Activated naive CD4-positive, alpha-beta T cell treated with anti-CD3 and anti-CD28 coated beads, Interleukin-2, amount 10 ng/mL, durations not matched to agents 7 days and 5 days (primary cell): ENCODE measurements around the gene PCMTD2.

ENCODE experiments used
- CTCF ChIA-PET: fragments of 350-600 bp; sonication (Branson Sonifier 250); formaldehyde crosslinking; loops from one replicate; lab custom pipeline; 2021; ENCODE audit warnings: antibody characterized with exemption; lab: Charles Lee
- DNase-seq: peaks from one replicate; pipeline ENCODE4 v3.0.0-alpha.2; 2020
- H3K27ac Mint-ChIP-seq: one replicate; pipeline ENCODE4 v1.8.0; 2021; ENCODE audit warnings: mild to moderate bottlenecking, moderate library complexity, mixed read lengths
- H3K27me3 Mint-ChIP-seq: one replicate; pipeline ENCODE4 v1.8.0; 2021; ENCODE audit warnings: mild to moderate bottlenecking, mixed read lengths
- H3K36me3 Mint-ChIP-seq: one replicate; pipeline ENCODE4 v1.8.0; 2021; ENCODE audit warnings: mixed read lengths
- H3K4me1 Mint-ChIP-seq: one replicate; pipeline ENCODE4 v1.8.0; 2021; ENCODE audit warnings: mixed read lengths
- H3K4me3 Mint-ChIP-seq: one replicate; pipeline ENCODE4 v1.8.0; 2021; ENCODE audit warnings: mild to moderate bottlenecking, moderate library complexity, mixed read lengths
- H3K9me3 Mint-ChIP-seq: one replicate; pipeline ENCODE4 v1.8.0; 2021; ENCODE audit warnings: mixed read lengths

Gene PCMTD2

DNA sequence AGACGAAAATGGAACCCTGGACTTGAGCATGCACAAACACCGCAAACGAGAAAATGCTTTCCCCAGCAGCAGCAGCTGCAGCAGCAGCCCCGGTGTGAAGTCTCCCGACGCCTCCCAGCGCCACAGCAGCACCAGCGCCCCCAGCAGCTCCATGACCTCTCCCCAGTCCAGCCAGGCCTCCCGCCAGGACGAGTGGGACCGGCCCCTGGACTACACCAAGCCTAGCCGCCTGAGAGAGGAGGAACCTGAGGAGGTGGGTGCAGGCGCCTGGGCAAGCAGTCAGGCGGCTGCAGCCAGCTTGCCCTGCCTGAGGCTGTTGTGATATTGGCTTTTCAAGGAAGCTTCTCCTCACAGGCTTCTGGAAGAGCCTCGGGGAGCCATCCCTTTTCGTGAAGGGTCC is 35.8 kb upstream of the PCMTD2 start:
- CTCF ChIA-PET = interaction anchor here (0.9 kb wide), 1 partner anchor 18 kb away, joined by 3 read pairs; no protein-coding TSS in a partner anchor

DNA sequence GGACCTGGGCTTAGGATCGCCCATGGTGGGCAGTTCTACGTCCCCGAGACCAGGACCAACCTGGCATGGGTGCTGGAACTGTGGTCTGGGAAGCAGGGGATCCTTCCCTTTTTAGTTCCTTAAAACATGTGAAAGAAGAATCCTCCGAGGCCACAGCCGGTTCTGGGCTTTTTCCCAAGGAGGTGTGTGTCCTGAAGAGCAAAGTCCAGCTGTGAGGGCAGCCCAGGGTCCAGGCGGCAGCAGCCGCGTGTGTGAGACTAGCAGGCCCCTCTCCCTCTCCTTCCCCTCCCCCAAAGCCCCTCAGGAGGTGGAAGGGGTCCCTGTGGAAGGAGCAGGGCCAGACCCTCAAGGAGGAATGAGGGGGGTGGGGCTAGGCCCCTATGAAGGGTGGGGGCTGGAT is 35.1 kb upstream of the PCMTD2 start:
- Mint-ChIP-seq H3K36me3 (no peaks in the 10 kb centered on the region), H3K4me1 (peaks cover 5% of the 10 kb centered on the region), H3K4me3 (no peak overlapping the region), H3K9me3 (no peaks in the 10 kb centered on the region), H3K27me3 (peaks cover 15% of the 10 kb centered on the region), H3K27ac (no peak overlapping the region)
- DNase-seq = no peak
- CTCF ChIA-PET = no interaction called here

More for the DNA sequence above, 35.8 kb upstream of the PCMTD2 start:
- H3K4me1 Mint-ChIP-seq = peaks cover 9% of the 10 kb centered on the region
- no peaks in the 10 kb centered on the region for H3K36me3 Mint-ChIP-seq
- H3K27ac Mint-ChIP-seq = no peak overlapping the region
- peaks cover 15% of the 10 kb centered on the region for H3K27me3 Mint-ChIP-seq
- no peak for DNase-seq
- no peak overlapping the region for H3K4me3 Mint-ChIP-seq
- H3K9me3 Mint-ChIP-seq = no peaks in the 10 kb centered on the region

GRCh38 chr20:64220891-64221527 is 34.5 kb upstream of the PCMTD2 start:
- H3K4me1 Mint-ChIP-seq = peaks cover 5% of the 10 kb centered on the region
- H3K27me3 Mint-ChIP-seq = peaks cover 15% of the 10 kb centered on the region
- no peaks in the 10 kb centered on the region for H3K9me3 Mint-ChIP-seq
- H3K4me3 Mint-ChIP-seq = no peak overlapping the region
- no peaks in the 10 kb centered on the region for H3K36me3 Mint-ChIP-seq
- no peak overlapping the region for H3K27ac Mint-ChIP-seq
- no peak for DNase-seq
- CTCF ChIA-PET = no interaction called here

- Mint-ChIP-seq H3K27me3 (peaks cover 15% of the 10 kb centered on the region), H3K4me1 (peaks cover 14% of the 10 kb centered on the region), H3K36me3 (no peaks in the 10 kb centered on the region), H3K9me3 (no peaks in the 10 kb centered on the region), H3K27ac (no peak overlapping the region), H3K4me3 (no peak overlapping the region)
- no peak for DNase-seq
- CTCF ChIA-PET = no interaction called here
Measured at GRCh38 chr20:64222291-64222735, 33.2 kb upstream of the PCMTD2 start.

DNA sequence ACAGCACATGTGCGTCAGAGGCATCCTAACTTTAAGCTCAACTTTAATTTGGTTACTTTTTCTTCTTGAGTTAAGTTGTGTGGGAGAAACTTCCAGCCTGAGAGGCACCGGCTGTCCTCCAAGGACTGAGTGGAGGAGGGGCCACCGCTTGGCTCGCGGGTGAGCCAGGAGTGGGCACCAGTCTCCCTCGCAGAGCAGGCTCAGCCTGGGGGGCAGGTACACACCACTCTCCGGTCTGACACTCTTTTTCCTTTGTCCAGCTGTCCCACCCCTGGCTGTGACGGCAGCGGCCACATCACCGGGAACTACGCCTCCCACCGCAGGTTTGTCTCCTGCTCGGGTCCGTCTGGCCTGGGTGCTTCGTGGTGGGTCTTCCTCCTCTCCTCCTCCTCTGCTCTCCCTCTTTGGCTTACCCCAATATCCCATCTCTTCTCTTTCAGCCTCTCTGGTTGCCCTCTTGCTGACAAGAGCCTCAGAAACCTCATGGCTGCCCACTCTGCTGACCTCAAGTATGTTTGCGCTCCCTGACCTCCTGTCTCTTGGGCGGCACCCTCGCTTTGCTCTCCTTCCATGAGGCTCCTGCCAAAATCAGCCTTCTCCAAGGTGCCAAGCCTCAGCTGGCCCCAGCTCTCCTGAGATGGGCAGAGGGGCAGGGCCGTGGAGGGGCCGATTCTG is 32.6 kb upstream of the PCMTD2 start:
- H3K4me1 Mint-ChIP-seq = peaks cover 17% of the 10 kb centered on the region
- H3K9me3 Mint-ChIP-seq = no peaks in the 10 kb centered on the region
- CTCF ChIA-PET = no interaction called here
- H3K27me3 Mint-ChIP-seq = peaks cover 15% of the 10 kb centered on the region
- DNase-seq = no peak
- no peaks in the 10 kb centered on the region for H3K36me3 Mint-ChIP-seq
- H3K4me3 Mint-ChIP-seq = no peak overlapping the region
- no peak overlapping the region for H3K27ac Mint-ChIP-seq

GRCh38 chr20:64223526-64224067 is 32.0 kb upstream of the PCMTD2 start:
- no peaks in the 10 kb centered on the region for H3K9me3 Mint-ChIP-seq
- H3K27ac Mint-ChIP-seq = no peak overlapping the region
- H3K36me3 Mint-ChIP-seq = no peaks in the 10 kb centered on the region
- no peak overlapping the region for H3K4me3 Mint-ChIP-seq
- H3K4me1 Mint-ChIP-seq = peaks cover 22% of the 10 kb centered on the region
- no peak for DNase-seq
- peaks cover 17% of the 10 kb centered on the region for H3K27me3 Mint-ChIP-seq
- CTCF ChIA-PET = no interaction called here

- Mint-ChIP-seq H3K9me3 (no peaks in the 10 kb centered on the region), H3K36me3 (no peaks in the 10 kb centered on the region), H3K27me3 (peaks cover 19% of the 10 kb centered on the region), H3K4me1 (peaks cover 22% of the 10 kb centered on the region), H3K4me3 (no peak overlapping the region), H3K27ac (no peak overlapping the region)
- DNase-seq = no peak
- CTCF ChIA-PET = interaction anchor here (0.9 kb wide), 1 partner anchor 31 kb away, joined by 3 read pairs; the partner anchor contains the start of gene PCMTD2
Measured at GRCh38 chr20:64224351-64225170, 31.0 kb upstream of the PCMTD2 start.

DNA sequence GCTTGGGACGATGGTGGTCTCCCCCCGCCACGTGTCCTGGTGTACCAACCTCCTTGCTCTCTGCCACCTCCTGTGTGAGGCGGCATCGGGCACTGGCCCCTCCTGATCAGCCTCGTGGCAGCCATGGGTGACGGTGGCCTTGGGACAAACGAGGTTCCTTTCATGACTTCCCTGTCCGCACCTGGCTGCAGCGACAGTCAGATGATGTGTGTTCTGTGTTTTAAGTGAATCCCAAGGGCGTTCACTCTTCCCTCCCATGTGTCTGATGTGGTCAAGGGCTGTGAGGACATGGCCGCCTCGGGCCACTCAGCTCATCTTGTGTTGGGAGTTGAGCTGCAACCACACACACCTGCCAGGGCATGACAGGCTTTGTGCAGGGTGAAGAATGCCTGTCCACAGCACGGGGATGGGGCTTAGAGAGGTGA is 30.4 kb upstream of the PCMTD2 start:
- Mint-ChIP-seq H3K36me3 (no peaks in the 10 kb centered on the region), H3K27ac (no peak overlapping the region), H3K4me3 (no peak overlapping the region), H3K9me3 (no peaks in the 10 kb centered on the region), H3K4me1 (peaks cover 22% of the 10 kb centered on the region), H3K27me3 (peaks cover 19% of the 10 kb centered on the region)
- CTCF ChIA-PET = interaction anchor here (0.9 kb wide), 1 partner anchor 30 kb away, joined by 3 read pairs; the partner anchor contains the start of gene PCMTD2
- DNase-seq = no peak

DNA sequence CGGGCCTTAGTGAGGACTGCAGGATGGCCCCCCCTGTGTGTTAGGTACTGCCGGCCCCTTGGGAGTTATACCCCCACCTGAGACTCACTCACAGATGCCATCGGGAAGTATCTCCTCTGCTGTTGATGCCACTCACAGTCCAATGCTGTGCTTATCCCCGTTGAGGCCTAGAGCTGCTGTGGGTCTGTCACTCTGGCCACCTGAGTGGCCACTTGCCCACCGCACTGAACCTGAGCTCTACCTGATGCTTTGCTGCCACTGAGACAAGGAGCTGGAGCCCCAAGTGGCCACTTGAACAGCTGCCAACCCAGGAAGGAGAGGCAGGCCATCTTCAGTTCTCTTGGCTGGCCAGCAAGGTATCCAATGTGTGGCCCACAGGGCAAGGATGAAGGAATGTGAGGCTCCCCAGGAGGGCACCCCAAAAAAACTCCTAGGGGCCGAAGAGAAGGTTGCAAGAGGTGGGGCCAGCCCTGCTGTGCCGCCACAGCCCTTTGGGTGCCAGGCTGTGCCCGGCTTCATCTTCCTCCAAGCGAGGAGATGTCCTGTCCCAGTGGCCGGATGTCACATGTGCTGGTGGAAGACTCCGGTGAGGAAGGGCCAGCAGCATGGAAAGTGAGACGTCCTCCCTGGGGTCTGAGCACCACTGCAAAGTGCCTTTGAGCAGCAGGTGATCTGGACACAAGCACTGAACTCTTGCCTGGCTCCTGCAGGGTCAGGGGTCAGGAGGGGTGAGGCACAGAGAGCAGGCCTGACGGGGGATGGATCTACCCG is 29.5 kb upstream of the PCMTD2 start:
- DNase-seq = no peak
- peaks cover 22% of the 10 kb centered on the region for H3K4me1 Mint-ChIP-seq
- H3K36me3 Mint-ChIP-seq = no peaks in the 10 kb centered on the region
- CTCF ChIA-PET = no interaction called here
- peaks cover 19% of the 10 kb centered on the region for H3K27me3 Mint-ChIP-seq
- H3K27ac Mint-ChIP-seq = no peak overlapping the region
- no peak overlapping the region for H3K4me3 Mint-ChIP-seq
- H3K9me3 Mint-ChIP-seq = no peaks in the 10 kb centered on the region

DNA sequence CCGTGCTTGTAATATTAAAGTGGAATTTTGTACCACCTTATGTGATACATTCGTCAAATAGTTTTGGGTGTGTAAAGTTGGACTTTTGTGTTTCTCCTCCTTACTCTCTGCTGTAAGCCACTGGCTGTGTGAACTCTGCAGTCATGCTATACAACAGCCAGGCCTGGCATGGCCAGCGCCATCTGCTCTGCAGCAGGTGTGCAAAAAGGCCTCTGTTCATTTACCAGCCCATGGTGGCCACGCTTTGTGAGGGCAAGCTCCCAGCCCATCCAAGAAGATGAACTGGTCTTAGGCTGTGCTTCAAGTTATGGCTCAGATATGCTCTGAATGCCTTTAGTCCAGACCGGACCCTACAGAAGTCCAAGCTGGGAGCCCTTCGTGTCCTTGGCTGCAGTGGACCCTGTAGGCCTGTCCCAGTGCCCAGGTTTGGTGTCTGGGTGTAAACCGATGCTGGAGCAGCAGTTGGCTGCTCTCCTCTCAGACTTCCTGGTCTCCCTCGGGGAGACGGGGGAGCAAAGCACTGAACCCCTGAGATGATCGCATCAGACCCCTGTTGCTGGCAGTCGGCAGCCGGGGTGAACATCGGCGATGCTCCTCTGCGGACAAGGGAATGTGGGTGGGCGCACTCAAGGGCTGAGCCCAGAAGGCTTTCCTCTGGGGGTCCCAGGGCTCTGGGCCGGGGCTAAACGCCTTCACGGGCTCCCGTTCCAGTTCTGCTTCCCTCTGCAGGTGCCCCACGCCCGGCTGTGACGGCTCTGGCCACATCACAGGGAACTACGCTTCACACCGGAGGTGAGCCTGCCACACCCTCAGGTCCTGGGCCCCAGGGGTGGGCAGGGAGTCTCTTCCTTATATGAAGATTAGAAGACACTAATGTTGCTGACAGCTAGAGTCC is 28.6 kb upstream of the PCMTD2 start:
- H3K27ac Mint-ChIP-seq = peak overlapping the region; percentile 49
- no peaks in the 10 kb centered on the region for H3K9me3 Mint-ChIP-seq
- DNase-seq = peak; percentile 51
- H3K4me1 Mint-ChIP-seq = peaks cover 22% of the 10 kb centered on the region
- CTCF ChIA-PET = no interaction called here
- no peak overlapping the region for H3K4me3 Mint-ChIP-seq
- no peaks in the 10 kb centered on the region for H3K36me3 Mint-ChIP-seq
- H3K27me3 Mint-ChIP-seq = peaks cover 16% of the 10 kb centered on the region

DNA sequence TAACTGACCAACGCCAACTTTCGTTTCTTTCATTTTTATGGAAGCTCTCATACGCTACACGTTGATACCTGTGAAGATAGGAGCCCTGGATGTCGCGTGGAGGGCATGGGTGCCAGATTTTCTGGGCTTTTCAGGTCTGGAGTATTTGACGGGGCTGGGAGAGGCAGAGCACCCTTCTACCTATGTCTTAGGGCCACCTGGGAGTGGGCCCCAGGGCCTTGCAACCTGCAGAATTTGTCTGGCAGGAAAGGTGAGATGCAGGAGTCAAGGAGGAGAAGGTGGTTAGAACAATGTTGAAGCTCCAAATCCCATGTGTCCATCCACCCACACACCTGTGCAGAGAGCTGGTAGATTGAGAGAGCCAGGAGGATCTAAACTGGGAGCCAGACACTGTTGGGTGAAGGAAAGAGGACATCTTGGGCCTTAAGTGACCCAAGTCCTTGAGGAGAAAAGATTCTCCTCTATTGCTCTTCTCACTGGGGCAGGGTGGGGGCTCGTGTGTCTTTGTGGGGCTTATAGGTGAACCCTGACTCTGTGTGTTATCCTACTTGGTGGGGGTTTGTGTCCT is 27.4 kb upstream of the PCMTD2 start:
- Mint-ChIP-seq H3K36me3 (no peaks in the 10 kb centered on the region), H3K9me3 (no peaks in the 10 kb centered on the region), H3K4me3 (no peak overlapping the region), H3K27ac (no peak overlapping the region), H3K4me1 (peaks cover 22% of the 10 kb centered on the region), H3K27me3 (peaks cover 11% of the 10 kb centered on the region)
- no peak for DNase-seq
- CTCF ChIA-PET = no interaction called here

DNA sequence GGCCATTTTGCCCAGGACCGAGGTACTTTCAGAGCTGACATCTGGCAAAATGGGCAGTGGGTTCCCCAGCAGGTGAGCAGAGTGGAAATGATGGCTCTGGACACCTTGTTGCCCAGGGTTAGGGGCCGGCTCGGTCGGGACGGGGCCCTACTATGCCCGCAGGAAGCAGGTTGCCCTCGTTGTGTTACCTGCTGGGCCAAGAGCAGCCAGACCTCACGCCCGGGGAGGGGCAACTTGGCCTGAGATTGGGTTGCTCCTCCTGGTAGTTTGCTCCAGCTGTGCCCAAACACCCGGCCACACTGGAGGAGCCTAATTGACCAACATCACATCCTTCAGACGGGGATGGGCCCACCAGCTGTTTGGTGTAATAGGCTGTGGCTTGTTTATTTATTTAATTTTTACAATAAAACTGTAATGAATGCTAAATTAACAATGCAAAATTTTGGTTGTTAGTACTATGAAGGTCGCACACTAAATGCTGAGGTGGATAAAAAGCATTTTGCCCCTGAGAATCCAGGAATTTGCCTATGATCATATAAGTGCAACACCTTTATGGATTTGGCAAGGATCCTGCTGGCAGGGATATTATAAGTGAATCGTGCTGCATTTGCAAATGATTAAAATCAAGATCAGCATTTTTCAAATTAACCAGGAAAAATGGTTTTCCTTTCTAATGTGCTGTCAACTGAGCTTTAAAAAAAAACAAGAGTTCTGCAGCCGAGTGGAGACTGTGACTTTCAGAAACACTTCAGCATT is 26.6 kb upstream of the PCMTD2 start:
- Mint-ChIP-seq H3K9me3 (peaks cover 7% of the 10 kb centered on the region), H3K27me3 (peaks cover 9% of the 10 kb centered on the region), H3K4me3 (no peak overlapping the region), H3K4me1 (peaks cover 27% of the 10 kb centered on the region), H3K36me3 (no peaks in the 10 kb centered on the region), H3K27ac (no peak overlapping the region)
- CTCF ChIA-PET = no interaction called here
- no peak for DNase-seq
